Measurements from ENCODE around the gene LBX1.

The LBX1 gene

GRCh38 chr10:101189461-101190401, 39.5 kb downstream of the LBX1 start:
- DNase-seq (ENCODE audit: insufficient read length, low spot score) (no peak), FAIRE-seq (no peak)
- no peak for TF ChIP-seq CTCF (IDR thresholded peaks at IDR 0.05; ENCODE audit: insufficient read depth, missing control alignments)

GRCh38 chr10:101188942-101189341, 40.3 kb downstream of the LBX1 start:
- no peak for DNase-seq (ENCODE audit: insufficient read length, low spot score)

GRCh38 chr10:101183458-101184183, 45.6 kb downstream of the LBX1 start:
- FAIRE-seq (no peak), DNase-seq (ENCODE audit: insufficient read length, low spot score) (no peak)
- TF ChIP-seq CTCF (IDR thresholded peaks at IDR 0.05; ENCODE audit: insufficient read depth, missing control alignments) = no peak

More at GRCh38 chr10:101188942-101189341, 40.3 kb downstream of the LBX1 start:
- FAIRE-seq = no peak
- TF ChIP-seq CTCF (IDR thresholded peaks at IDR 0.05; ENCODE audit: insufficient read depth, missing control alignments) = no peak

- no peak for TF ChIP-seq CTCF (IDR thresholded peaks at IDR 0.05; ENCODE audit: insufficient read depth, missing control alignments)
- no peak for FAIRE-seq
- DNase-seq (ENCODE audit: insufficient read length, low spot score) = no peak
Measured at GRCh38 chr10:101182936-101183335, 46.3 kb downstream of the LBX1 start.
